ENCODE data around the gene GRWD1.

Gene GRWD1

DNA sequence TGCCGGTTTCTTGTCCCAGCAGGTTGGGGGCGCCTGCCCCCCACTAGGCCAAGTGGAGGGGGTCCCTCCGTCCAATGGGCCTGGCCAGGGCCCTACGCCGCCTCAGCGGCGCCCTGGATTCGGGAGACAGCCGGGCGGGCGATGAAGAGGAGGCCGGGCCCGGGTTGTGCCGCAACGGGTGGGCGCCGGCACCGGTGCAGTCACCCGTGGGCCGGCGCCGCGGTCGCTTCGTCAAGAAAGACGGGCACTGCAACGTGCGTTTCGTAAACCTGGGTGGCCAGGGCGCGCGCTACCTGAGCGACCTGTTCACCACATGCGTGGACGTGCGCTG, 15.8 kb downstream of the GRWD1 start:
- DNase-seq = no peak

DNA sequence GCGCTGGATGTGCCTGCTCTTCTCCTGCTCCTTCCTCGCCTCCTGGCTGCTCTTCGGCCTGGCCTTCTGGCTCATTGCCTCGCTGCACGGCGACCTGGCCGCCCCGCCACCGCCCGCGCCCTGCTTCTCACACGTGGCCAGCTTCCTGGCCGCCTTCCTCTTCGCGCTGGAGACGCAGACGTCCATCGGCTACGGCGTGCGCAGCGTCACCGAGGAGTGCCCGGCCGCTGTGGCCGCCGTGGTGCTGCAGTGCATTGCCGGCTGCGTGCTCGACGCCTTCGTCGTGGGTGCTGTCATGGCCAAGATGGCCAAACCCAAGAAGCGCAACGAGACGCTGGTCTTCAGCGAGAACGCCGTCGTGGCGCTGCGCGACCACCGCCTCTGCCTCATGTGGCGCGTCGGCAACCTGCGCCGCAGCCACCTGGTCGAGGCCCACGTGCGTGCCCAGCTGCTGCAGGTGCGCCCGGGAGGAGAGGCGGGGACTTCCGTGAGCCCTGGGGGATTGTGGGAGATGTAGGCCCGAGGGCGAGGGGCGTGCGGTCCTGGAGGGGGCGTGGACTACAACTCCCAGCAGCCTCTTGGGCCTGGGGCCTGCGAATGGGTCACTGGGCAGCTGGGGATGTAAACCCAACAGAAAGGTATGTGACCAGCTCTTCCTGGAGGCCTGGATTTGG, 16.3 kb downstream of the GRWD1 start:
- DNase-seq = peak; percentile 49

DNA sequence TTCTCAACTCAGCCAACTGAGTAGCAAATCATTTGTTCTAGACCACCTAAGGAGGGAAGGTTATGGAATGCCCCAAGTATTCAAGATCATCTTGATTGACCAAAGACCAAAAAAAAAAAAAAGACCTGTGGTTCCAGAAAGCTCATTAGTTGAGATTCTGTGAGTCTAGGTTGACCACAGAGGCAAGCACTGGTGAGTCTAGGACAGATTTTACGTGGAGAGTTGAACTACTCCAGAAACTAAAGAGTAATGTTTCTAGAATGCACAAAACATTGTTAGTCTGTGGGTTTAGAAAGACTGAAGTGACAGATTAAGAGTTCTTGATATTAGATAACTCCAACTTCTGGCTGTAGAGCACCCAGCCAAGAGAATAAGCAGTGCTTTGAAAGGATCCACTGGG, 19.4 kb downstream of the GRWD1 start:
- DNase-seq = no peak

DNA sequence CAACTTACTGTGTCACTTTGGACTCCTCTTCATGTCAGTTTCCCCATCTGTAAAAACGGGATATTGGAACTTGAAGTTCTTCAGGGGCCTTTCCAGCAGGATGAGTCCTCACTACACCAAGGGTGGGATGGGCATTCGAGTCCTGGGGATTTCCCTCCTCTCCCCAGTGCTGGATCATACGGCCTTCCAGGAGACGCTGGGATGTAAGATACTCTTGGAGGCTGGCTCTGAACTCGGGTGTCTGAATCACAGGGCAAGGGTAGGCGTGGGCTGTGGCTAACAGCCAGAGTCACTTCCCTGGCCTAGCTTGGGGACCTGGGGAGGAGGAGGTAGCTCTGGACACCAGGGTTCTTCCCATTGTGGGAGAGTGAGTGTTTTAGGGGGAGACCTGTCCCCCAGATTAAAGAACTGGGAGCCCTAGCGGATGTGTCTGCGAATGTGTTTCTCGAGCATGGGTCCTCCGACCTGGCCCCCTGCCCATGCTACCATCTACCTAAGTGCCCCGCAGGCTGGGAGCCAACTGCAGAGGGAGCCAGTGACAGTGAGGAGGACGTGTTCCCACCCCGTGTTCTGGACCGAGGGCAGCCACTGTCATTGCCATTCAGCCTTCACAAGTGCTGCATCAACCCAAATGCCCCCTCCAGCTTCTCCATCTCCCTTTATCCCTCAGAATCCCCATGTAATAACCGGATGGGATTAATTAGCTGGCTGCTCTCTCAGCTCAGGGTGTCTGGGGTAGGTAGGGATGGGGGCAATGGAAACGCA, 21.0 kb downstream of the GRWD1 start:
- DNase-seq = no peak

DNA sequence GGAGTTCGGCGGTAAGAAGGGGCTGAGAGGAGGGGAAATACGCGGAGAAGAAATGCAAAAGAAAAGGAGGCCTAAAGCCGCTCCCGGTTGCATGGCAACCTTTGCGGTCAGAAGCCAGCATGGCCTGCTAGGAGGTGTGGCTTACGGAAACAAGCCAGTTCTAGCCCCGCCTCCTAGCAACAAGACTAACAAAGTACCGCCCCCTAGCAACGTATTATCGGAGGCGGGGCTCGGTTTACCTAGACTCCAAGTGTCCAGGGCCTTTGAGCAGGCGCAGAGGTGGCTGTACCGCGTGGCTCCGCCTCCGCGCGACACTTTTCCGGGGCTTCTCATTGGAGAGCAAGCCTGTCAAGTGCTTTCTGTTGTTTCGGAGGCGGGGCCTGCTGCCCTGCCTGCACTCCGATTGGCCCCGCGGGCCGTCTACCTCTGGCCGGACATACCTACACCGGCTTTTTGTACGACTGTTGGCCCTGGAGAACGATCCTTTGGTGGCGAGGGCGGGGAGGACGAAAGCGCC, 23.0 kb downstream of the GRWD1 start:
- DNase-seq = peak; percentile 100

DNA sequence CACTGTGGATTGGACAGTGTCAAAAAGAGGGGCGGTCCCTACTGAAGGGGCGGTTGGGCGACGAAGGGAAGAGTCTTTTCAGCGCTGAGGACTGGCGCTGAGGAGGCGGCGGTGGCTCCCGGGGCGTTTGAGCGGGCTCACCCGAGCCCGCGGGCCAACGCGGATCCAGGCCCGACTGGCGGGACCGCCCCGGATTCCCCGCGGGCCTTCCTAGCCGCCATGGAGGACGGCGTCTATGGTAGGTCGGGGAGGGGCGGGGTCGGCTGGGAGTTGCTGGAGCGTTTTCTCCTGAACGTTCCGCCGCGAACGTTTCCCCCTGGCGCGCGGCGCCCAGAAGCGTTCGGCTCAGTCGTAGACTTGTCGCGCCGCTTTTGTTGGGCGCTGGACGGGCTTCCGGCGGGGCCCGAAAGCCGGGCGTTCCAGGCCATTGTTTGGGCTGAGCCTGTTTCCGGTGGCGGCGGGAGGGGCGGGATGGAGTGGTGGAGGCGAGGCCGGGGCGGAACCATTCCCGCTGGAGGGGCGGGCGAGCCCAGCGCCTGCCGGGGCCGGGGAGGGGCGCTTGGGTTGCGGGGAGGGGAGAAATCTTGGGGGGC, 23.6 kb downstream of the GRWD1 start, which contains the start of gene CYTH2:
CYTH2 (plus strand) TSS at position 81 of the 593 bp plus-strand sequence; CDS start at position 220, 139 bp downstream.
- DNase-seq = peak; percentile 85

DNA sequence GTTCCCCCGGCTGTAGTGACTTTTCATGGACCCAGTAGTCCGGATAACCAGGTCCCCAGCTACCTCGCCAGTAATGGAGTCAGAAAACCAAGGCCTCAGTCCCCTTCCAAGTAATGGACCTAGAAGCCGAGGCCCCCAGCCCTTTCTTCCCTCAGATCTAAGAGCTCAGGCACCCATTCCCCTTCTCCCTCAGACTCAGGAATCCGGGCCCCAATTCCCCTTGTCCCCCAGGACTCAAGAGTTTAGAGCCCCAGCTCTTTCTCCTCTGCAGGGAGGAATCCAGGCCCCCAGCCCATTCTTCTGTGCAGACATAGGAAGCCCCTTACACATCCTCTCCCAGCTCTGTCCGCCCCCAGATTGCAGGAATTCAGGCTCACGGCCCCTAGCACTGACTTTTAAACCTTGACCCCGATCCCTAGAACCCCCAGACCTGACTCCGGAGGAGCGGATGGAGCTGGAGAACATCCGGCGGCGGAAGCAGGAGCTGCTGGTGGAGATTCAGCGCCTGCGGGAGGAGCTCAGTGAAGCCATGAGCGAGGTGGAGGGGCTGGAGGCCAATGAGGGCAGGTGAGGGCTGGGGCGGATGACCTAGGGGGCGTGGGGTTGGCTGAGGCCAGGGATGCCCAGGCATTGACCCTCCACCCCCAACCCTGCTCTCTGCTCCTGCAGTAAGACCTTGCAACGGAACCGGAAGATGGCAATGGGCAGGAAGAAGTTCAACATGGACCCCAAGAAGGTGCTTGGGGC, 24.3 kb downstream of the GRWD1 start:
- no peak for DNase-seq

DNA sequence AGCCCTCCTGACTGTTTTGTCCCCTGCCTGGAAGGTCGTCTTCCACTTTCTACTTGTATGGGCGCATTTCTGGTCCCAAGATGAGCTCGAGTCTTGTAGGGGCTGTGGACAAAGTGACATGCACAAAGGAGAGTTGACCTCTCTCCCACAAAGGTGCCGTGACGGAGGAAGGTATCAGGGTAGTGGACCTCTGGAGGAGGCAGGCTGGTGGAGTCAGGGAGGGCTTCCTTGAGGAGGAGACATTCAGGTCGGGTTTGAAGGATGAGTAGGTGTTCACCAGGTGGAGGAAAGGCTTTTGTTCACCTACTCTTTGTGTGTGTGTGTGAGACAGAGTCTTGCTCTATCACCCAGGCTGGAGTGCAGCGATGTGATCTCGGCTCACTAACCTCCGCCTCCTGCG, 25.1 kb downstream of the GRWD1 start:
- no peak for DNase-seq

DNA sequence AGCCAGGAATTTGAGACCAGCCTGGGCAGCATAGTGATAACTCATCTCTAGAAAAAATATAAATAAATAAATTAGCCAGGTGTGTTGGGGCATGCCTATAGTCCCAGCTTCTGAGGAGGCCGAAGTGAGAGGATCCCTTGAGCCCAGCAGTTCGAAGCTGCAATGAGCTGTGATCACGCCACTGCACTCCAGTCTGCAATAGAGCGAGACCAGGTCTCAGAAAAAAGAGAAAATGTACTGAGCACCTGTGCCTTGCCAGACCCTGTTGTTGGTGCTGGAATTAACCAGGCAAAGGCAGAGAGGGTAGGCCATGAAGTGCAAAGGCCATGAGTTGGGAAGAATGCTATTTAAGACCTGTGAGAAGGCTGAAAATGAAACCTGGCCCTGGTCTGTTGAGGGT, 26.1 kb downstream of the GRWD1 start:
- no peak for DNase-seq

DNA sequence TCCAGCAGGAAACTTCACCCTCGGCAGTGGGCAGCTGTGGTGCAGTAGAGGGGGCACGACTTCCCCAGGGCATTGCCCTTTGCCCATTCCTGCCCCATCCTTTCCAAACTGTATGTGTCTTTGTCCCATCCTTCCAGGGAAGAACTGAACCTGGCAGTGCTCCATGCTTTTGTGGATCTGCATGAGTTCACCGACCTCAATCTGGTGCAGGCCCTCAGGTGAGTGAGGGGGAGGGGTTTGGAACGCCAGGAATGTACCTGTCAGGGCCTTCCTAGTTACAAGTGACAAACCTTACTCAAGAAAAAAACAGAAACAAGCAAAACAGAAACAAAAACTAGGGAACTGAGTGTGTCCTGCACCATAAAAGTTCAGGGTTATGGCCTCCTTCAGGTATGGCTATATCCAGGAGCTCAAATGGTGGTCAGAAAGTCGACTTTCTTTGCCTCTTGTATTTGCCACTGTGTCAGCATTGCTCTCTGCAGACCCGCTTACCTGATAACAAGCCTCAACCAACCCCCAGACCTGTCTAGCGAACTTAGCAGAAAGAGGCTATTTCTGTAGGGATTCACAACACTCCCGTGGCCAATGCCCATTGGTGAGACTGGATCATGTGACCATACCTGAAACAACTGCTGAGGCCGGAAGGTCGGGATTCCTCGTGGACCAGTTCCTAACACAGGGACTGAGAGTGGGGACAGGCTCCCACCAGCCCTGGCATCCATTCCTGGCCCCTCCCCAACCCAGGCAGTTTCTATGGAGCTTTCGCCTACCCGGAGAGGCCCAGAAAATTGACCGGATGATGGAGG, 27.6 kb downstream of the GRWD1 start:
- DNase-seq = no peak

DNA sequence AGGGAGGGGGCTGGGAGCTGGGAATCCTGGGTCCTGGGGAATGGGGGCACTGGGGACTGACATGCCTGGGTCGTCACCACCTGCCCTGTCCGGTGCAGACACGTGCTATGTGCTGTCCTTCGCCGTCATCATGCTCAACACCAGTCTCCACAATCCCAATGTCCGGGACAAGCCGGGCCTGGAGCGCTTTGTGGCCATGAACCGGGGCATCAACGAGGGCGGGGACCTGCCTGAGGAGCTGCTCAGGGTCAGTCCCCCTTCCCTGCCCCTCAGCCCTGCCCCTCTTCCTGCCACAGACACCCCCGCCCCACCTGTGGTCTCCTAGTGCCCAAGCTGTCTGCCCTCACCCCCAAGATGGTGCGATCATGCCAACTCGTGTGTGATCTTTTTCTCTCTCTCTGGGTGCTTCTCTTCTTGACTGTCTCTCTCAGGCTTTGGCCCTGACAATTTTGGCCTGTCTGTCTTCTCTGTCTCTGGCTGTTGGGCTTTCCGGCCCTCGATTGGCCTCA, 28.4 kb downstream of the GRWD1 start:
- DNase-seq = no peak

DNA sequence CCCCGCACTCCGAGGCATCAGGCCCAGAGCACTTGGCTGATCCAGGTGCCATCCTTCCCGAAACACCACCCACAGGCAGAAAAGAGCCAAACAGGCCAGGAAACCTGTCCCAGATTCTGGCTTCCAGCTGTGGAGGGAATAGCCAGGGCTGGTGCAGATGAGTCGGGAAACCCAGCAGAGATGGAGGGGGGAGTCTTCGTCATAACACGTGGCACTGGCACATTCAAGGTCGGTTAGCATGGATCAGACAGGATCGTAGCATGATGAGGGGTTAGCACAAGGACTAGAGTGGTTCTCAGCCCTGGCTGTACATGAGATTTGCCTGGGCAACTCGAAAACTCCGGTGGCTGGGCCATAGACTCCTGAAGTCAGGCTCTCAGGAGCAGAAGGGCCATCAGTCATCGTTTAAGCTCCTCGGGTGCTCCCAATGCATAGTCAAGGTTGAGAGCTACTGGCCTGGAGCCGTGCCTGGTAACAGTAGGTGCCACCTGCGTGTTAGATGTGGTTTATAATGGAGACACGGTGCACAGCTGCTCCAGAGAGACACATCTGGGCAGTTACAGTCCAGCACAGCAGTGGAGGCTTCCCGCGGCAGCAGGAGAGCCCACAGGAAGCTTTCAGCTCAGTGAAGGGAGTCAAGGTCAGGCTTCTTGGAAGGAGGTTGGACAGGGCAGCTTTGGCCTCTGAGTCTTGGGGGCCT, 29.7 kb downstream of the GRWD1 start:
- DNase-seq = no peak

DNA sequence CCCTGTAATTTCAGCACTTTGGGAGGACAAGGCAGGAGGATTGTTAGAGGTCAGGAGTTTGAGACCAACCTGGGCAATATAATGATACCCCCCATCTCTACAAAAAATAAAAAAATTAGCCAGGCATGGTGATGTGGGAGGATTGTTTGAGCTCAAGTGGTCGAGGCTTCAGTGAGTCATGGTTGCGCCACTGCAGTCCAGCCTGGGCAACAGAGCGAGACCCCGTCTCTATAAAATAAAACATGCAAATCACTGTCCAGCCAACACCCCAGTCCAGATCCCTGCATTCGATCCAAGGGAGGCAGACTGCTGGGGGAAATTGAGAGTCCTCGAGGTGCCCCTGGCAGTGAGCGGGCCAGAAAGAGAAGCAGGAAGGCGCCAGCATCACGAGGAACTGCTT, 30.4 kb downstream of the GRWD1 start:
- DNase-seq = no peak

DNA sequence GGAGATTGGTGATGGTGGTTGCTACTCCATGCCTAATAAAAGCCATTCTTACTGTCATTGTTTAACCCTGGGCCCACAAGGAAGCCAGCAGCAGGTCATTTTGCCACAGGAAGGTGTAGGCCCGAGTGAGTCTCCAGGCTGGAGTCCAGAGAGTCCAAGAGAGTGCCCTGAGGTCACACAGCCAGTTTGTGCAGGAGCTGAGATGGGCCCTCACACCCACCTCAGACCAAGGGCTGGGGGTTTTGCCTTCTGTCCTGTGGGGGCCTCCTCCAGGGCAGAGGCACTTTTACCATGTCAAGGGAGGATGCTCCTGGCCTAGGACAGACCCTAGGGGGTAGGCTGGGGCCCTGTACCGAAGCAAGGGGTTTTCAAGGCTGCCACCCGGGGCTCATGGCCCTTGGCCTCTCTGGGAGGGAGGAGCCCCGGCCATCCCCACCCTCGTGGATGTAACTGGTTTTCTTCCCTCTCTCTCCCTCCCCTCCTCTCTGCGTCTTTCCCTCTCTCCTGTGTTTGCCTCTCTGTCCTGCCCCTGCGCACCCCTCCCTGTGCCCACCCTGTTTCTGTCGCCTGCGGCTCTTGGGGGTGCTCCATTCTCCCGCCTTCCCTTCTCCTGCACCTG, 31.4 kb downstream of the GRWD1 start:
- no peak for DNase-seq

DNA sequence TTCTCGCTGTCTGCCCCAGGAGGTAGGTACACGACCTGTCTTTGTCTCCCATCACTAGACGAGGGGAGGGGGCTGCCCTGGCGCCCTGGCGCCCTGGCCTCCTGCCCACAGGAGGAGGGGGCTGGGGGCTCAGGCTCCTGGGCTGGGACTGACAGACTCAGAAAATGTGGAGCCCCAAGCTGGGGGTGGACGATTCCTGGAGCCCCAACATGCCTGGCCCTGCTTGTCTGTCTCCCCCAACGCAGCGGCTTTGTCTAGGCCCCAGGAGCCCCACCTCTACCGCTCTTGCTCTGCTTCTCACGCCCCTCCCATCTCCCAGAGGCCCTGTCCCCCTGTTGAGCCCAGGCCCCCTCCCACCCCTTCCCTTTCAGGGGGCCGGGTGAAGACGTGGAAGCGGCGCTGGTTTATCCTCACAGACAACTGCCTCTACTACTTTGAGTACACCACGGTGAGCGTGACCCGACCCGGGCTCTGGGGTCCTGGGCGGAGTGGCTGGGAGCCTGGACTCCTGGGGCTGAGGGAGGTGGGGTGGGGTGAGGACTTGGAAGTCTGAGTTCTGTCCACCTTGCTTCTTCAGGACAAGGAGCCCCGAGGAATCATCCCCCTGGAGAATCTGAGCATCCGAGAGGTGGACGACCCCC, 32.0 kb downstream of the GRWD1 start:
- no peak for DNase-seq

DNA sequence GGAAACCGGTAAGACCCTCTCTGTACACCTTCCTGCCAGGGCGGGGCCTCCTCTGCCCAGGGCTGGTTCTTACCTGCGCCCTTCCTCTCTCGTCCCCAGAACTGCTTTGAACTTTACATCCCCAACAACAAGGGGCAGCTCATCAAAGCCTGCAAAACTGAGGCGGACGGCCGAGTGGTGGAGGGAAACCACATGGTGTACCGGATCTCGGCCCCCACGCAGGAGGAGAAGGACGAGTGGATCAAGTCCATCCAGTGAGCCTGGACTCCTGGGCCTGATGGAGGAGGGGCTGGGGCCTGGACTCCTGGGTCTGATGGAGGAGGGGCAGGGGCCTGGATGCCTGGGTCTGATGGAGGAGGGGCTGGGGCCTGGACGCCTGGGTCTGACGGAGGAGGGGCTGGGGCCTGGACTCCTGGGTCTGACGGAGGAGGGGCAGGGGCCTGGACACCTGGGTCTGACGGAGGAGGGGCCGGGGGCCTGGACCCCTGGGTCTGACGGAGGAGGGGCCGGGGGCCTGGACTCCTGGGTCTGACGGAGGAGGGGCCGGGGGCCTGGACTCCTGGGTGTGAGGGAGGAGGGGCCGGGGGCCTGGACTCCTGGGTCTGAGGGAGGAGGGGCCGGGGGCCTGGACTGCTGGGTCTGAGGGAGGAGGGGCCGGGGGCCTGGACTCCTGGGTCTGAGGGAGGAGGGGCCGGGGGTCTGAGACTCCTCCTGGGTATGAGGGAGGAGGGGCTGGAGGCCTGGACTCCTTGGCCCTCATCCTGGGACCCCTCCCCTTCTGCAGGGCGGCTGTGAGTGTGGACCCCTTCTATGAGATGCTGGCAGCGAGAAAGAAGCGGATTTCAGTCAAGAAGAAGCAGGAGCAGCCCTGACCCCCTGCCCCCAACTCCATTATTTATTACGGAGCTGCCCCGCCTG, 32.8 kb downstream of the GRWD1 start:
- DNase-seq = no peak

DNA sequence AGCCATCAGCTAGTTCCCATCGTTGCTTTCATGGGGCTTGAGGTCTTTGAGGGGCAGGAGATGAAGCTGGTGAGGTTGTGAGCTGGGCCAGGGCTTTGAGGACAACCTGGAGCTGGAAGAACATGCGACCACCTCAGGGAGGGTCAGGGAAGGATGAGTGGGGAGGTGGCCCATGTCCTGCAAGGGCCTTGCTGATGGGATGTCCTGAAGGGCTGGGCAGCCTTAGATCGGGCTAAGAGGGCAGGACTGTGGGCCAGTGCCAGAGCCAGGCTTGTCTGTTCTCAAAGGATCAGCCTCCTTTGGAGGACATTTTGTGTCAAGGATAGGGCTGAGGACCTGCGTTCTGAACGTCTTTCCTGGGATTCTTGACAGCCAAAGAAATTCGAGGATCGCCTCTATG, 33.9 kb downstream of the GRWD1 start:
- no peak for DNase-seq

DNA sequence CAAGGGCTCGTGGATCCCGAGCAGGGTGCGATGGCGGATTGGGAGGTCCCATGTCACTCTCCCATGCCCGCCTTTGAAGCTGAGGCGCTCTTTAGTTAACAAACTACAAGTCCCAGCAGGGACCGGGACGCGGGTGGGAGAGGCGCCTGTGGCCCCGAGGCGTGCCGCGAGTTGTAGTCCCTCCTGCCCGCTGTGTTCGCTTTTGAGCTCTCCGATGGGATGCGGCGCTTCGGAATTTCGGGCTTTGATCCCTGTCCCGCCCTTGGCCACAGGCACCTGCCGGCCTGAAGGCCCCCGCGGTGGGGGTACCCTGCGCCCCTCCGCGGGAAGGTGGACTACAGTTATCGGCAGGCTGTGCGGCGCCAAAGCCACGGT, 34.4 kb downstream of the GRWD1 start:
- DNase-seq = peak; percentile 56

Data from activated CD4-positive, alpha-beta T cell treated with anti-CD3 and anti-CD28 coated beads for 48 hours (primary cell).